Liver (tissue), 3 donors: ENCODE data around the gene GMDS.

Experiments
- EGR1 ChIP-seq, 2 donors: IDR thresholded peaks; 2 replicates each; pipeline ENCODE4 v1.6.1; 2016 to 2018; ENCODE audit warnings: antibody characterized with exemption in 2 of 2, low read depth in 2 of 2
- FOXA1 ChIP-seq: IDR thresholded peaks from 2 replicates; pipeline ENCODE4 v1.6.1; 2016; ENCODE audit warnings: antibody characterized with exemption
- FOXA2 ChIP-seq: IDR thresholded peaks from 2 replicates; pipeline ENCODE4 v1.6.1; 2016; ENCODE audit warnings: antibody characterized with exemption
- GABPA ChIP-seq, 2 donors: IDR thresholded peaks in 1 of 2; conservative IDR thresholded peaks in 1 of 2; 2 replicates each; pipeline ENCODE4 v1.6.1; 2016; ENCODE audit warnings: antibody characterized with exemption in 2 of 2, mild to moderate bottlenecking in 1 of 2, moderate library complexity in 1 of 2
- HNF4G ChIP-seq: IDR thresholded peaks from 2 replicates; pipeline ENCODE4 v1.6.1; 2016; ENCODE audit warnings: antibody characterized with exemption
- JUND ChIP-seq, 2 donors: IDR thresholded peaks; 2 replicates each; pipeline ENCODE4 v1.6.1; 2016; ENCODE audit warnings: antibody characterized with exemption in 2 of 2
- RAD21 ChIP-seq, 2 donors: IDR thresholded peaks; 2 replicates each; pipeline ENCODE4 v1.6.1; 2016; ENCODE audit warnings: antibody characterized with exemption in 2 of 2, mild to moderate bottlenecking in 2 of 2
- TAF1 ChIP-seq: conservative IDR thresholded peaks from 2 replicates; pipeline ENCODE4 v1.6.1; 2016; ENCODE audit warnings: antibody characterized with exemption, mild to moderate bottlenecking
- YY1 ChIP-seq: IDR thresholded peaks from 2 replicates; pipeline ENCODE4 v1.6.1; 2016; ENCODE audit warnings: antibody characterized with exemption, mild to moderate bottlenecking
- TF ChIP-seq, protein P1 (sequence below): IDR thresholded peaks from 2 replicates; pipeline ENCODE4 v1.6.1; 2016; ENCODE audit warnings: antibody characterized with exemption
- TF ChIP-seq, protein P2 (sequence below): fragments of 150-350 bp; IDR thresholded peaks from 2 replicates; pipeline ENCODE4 v1.5.1; 2017; ENCODE audit warnings: improper control_type of control experiment, low read depth, low read length; ENCODE audit not compliant: missing input control
- TF ChIP-seq, protein P3 (sequence below): IDR thresholded peaks from 2 replicates; pipeline ENCODE4 v1.6.1; 2016; ENCODE audit warnings: antibody characterized with exemption, mild to moderate bottlenecking
- TF ChIP-seq, protein P4 (sequence below): IDR thresholded peaks from 2 replicates; pipeline ENCODE4 v1.6.1; 2016; ENCODE audit warnings: antibody characterized with exemption
- TF ChIP-seq, protein P5 (sequence below): IDR thresholded peaks from 2 replicates; pipeline ENCODE4 v1.6.1; 2016; ENCODE audit warnings: antibody characterized with exemption
- donor health status: healthy.
- donor health status: healthy.

DNA sequence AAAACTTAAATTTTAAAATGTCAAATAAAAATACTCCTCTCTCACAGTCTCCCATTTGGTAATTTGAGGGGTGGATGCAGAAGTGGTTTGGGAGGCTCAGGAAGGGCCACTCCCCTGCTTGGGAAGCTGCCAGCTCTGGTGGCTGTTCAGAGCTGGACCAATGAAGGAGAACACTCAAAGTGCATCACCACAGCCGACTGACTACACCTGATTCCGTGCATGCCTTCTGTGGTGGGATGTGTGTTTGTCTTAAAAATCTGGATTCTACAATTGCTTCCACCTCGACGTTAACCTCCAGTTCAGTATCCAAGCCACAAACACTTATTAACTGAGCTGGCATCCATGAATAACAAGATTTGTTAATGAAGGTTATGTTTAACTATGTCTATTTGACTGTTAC lies 498.4 kb downstream of the GMDS start:
- TF ChIP-seq, protein P1, sequence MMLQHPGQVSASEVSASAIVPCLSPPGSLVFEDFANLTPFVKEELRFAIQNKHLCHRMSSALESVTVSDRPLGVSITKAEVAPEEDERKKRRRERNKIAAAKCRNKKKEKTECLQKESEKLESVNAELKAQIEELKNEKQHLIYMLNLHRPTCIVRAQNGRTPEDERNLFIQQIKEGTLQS: no peak
- TF ChIP-seq, protein P2, sequence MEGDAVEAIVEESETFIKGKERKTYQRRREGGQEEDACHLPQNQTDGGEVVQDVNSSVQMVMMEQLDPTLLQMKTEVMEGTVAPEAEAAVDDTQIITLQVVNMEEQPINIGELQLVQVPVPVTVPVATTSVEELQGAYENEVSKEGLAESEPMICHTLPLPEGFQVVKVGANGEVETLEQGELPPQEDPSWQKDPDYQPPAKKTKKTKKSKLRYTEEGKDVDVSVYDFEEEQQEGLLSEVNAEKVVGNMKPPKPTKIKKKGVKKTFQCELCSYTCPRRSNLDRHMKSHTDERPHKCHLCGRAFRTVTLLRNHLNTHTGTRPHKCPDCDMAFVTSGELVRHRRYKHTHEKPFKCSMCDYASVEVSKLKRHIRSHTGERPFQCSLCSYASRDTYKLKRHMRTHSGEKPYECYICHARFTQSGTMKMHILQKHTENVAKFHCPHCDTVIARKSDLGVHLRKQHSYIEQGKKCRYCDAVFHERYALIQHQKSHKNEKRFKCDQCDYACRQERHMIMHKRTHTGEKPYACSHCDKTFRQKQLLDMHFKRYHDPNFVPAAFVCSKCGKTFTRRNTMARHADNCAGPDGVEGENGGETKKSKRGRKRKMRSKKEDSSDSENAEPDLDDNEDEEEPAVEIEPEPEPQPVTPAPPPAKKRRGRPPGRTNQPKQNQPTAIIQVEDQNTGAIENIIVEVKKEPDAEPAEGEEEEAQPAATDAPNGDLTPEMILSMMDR: no peak
- no peak for TF ChIP-seq FOXA1
- TF ChIP-seq RAD21 (IDR thresholded peaks at IDR 0.05): no peak
- TF ChIP-seq, protein P3, sequence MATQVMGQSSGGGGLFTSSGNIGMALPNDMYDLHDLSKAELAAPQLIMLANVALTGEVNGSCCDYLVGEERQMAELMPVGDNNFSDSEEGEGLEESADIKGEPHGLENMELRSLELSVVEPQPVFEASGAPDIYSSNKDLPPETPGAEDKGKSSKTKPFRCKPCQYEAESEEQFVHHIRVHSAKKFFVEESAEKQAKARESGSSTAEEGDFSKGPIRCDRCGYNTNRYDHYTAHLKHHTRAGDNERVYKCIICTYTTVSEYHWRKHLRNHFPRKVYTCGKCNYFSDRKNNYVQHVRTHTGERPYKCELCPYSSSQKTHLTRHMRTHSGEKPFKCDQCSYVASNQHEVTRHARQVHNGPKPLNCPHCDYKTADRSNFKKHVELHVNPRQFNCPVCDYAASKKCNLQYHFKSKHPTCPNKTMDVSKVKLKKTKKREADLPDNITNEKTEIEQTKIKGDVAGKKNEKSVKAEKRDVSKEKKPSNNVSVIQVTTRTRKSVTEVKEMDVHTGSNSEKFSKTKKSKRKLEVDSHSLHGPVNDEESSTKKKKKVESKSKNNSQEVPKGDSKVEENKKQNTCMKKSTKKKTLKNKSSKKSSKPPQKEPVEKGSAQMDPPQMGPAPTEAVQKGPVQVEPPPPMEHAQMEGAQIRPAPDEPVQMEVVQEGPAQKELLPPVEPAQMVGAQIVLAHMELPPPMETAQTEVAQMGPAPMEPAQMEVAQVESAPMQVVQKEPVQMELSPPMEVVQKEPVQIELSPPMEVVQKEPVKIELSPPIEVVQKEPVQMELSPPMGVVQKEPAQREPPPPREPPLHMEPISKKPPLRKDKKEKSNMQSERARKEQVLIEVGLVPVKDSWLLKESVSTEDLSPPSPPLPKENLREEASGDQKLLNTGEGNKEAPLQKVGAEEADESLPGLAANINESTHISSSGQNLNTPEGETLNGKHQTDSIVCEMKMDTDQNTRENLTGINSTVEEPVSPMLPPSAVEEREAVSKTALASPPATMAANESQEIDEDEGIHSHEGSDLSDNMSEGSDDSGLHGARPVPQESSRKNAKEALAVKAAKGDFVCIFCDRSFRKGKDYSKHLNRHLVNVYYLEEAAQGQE: no peak
- no peak for TF ChIP-seq JUND (IDR thresholded peaks at IDR 0.05)
- no peak for TF ChIP-seq HNF4G
- no peak for TF ChIP-seq YY1
- TF ChIP-seq EGR1 (IDR thresholded peaks at IDR 0.05; ENCODE audit: low read depth in 2 of 2): no peak
- TF ChIP-seq, protein P4, sequence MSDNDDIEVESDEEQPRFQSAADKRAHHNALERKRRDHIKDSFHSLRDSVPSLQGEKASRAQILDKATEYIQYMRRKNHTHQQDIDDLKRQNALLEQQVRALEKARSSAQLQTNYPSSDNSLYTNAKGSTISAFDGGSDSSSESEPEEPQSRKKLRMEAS: no peak
- no peak for TF ChIP-seq TAF1
- TF ChIP-seq, protein P5, sequence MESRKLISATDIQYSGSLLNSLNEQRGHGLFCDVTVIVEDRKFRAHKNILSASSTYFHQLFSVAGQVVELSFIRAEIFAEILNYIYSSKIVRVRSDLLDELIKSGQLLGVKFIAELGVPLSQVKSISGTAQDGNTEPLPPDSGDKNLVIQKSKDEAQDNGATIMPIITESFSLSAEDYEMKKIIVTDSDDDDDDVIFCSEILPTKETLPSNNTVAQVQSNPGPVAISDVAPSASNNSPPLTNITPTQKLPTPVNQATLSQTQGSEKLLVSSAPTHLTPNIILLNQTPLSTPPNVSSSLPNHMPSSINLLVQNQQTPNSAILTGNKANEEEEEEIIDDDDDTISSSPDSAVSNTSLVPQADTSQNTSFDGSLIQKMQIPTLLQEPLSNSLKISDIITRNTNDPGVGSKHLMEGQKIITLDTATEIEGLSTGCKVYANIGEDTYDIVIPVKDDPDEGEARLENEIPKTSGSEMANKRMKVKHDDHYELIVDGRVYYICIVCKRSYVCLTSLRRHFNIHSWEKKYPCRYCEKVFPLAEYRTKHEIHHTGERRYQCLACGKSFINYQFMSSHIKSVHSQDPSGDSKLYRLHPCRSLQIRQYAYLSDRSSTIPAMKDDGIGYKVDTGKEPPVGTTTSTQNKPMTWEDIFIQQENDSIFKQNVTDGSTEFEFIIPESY: no peak
- no peak for TF ChIP-seq GABPA (IDR thresholded peaks at IDR 0.05 in 1 of 2, conservative IDR thresholded peaks at IDR 0.05 in 1 of 2)
- no peak for TF ChIP-seq FOXA2
